GM18498 (cell line): ENCODE results near the gene LDLRAD4.

Experiments used
- ATAC-seq: cut with Tn5 transposase; IDR thresholded peaks from one replicate; pipeline ENCODE4 v1.9.1; 2021; ENCODE audit warnings: mild to moderate bottlenecking, moderate library complexity; ENCODE audit not compliant: unreplicated experiment

The LDLRAD4 gene

GRCh38 chr18:13227910-13228309 is 9.3 kb downstream of the LDLRAD4 start:
- ATAC-seq = no peak

- no peak for ATAC-seq
Measured at GRCh38 chr18:13229001-13229671, 10.6 kb downstream of the LDLRAD4 start.

- no peak for ATAC-seq
Measured at GRCh38 chr18:13231151-13231550, 12.6 kb downstream of the LDLRAD4 start.

- no peak for ATAC-seq
Measured at GRCh38 chr18:13232086-13232917, 13.7 kb downstream of the LDLRAD4 start.

- no peak for ATAC-seq
Measured at GRCh38 chr18:13232971-13233786, 14.6 kb downstream of the LDLRAD4 start.

GRCh38 chr18:13233787-13234783 is 15.5 kb downstream of the LDLRAD4 start:
- no peak for ATAC-seq

- no peak for ATAC-seq
Measured at GRCh38 chr18:13235421-13235831, 16.9 kb downstream of the LDLRAD4 start.

- no peak for ATAC-seq
Measured at GRCh38 chr18:13235981-13236380, 17.4 kb downstream of the LDLRAD4 start.

- ATAC-seq = no peak
Measured at GRCh38 chr18:13236411-13236810, 17.9 kb downstream of the LDLRAD4 start.

GRCh38 chr18:13237073-13237472 is 18.5 kb downstream of the LDLRAD4 start:
- ATAC-seq = no peak

GRCh38 chr18:13237641-13238040 is 19.1 kb downstream of the LDLRAD4 start:
- no peak for ATAC-seq

GRCh38 chr18:13239171-13239956 is 20.8 kb downstream of the LDLRAD4 start:
- ATAC-seq = no peak

GRCh38 chr18:13240060-13240725 is 21.6 kb downstream of the LDLRAD4 start:
- ATAC-seq = no peak

- ATAC-seq = no peak
Measured at GRCh38 chr18:13241083-13241892, 22.7 kb downstream of the LDLRAD4 start.

GRCh38 chr18:13241893-13242175 is 23.3 kb downstream of the LDLRAD4 start:
- no peak for ATAC-seq

- ATAC-seq = no peak
Measured at GRCh38 chr18:13242797-13243196, 24.2 kb downstream of the LDLRAD4 start.

GRCh38 chr18:13243363-13243762 is 24.8 kb downstream of the LDLRAD4 start:
- no peak for ATAC-seq

- no peak for ATAC-seq
Measured at GRCh38 chr18:13244135-13244534, 25.6 kb downstream of the LDLRAD4 start.
